SKM-1 (cell line): ENCODE results near the gene QRFP.
"Not testable (repeated sequence)": the region's sequence is repeated elsewhere in the genome, so short reads cannot be mapped to it uniquely, and the experiment has no call there.

Experiments
- DNase-seq: peaks from one replicate; lab custom pipeline; 2025; ENCODE audit not compliant: unreplicated experiment; lab: John Stamatoyannopoulos, UW

QRFP gene

DNA sequence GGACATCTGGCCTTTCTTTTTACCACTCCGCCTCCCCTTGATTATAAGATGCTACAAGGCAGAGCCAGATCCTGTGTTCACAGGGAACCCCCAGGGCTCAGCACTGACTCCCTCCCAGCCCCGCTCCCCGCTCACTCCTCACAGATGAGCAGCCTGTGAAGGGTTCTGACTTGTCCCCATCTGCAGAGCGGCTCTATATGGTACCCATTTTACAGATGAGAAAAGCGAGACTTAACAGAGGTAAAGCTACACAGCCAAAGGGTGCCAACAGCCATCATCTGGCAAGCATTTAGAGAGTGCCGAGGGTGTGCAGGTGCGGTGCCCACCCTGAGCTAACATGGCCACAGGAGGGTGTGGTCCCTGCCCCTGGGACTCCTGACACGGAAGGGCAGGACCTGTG, 23.6 kb upstream of the QRFP start:
- no peak for DNase-seq

DNA sequence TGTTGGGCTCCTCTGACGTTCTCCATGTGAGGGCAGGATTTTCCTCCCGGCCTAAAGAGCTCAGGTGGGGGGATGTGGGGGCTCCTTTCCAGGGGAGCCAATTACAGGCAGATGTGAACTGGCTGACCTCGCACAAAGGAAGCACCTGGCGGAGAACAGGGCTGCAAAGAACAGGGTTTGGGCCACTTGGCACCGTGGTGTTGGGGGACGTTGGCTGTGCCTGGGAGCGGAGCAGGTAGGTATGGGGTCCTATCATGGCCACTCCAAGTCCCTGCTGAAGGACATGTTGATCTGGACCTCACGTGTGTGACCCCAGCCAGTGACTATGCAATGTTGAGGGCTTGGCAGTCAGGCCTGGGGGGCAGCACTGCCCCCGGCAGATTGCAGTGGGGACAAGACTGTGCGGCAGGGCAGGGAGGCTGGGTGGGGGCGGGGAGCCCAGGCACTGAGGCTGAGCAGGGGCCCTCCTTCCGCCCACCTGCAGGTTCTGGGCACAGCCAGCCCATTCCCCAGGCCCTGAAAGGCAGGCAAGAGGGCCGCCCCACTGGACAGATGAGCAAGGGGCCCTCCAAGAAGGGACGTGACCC, 23.0 kb upstream of the QRFP start:
- DNase-seq: no peak

GRCh38 chr9:130918826-130919558, 22.4 kb upstream of the QRFP start:
- DNase-seq: no peak

- DNase-seq: no peak
These were observed 21.7 kb upstream of the QRFP start for GRCh38 chr9:130918101-130918825.

GRCh38 chr9:130917168-130917960, 20.8 kb upstream of the QRFP start:
- no peak for DNase-seq

DNA sequence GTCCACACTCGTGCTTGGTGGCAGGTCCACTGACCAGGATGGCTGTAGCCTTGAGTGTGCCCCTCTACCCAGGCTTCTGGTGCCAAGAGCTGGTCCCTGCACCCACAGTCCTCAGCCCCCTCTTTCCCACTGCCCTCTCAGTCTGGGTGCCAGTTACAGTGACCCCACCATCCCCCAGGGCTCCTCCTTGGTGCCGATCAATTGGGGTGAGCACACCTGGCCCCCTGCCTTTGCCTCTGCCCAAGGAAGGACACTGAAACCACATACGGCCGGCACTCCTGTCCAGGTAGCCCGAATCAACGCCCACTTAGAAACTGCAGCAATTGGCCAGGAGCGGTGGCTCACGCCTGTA, 18.5 kb upstream of the QRFP start:
- no peak for DNase-seq

GRCh38 chr9:130914417-130915095, 17.9 kb upstream of the QRFP start:
- no peak for DNase-seq

DNA sequence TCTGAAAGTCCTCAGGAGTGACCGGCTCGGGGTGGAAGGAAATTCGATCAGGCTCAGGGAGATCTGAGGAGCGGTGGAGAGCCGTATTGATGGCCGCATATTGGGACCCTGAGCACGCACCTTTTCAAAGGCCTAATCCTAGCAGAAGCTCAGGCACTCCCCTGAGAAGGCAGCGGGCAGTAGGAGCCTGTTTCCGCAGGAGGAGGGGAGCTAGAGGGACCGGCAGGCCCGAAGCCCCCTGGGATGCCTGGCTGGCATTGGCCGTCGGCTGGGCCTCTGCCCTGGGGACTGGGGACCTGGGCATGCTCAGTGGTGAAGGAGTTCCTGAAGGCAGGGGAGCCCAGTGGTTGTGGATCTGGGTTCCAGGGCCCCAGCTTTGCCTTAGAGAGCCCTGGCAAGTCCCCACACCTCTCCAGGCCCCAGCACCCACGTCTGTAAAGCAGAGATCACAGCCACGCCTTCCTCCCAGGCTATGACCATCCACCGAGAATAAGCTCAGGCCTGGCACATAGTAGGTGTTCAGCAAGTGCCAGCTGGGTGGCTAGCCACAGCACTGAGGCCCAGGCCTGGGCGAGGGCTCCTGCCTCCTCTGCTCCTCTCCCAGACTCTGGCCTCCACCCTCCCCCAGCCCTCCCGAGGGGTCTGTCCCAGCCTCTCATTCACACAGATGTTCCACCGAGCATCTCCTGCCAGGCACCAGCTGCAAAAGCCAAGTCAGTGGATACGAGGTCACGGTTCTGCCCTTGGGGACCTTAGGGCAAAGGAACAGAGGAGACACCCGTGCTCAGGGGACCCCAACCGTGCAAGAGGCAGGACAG, 17.2 kb upstream of the QRFP start:
- DNase-seq: no peak

GRCh38 chr9:130912932-130913598, 16.5 kb upstream of the QRFP start:
- no peak for DNase-seq

DNA sequence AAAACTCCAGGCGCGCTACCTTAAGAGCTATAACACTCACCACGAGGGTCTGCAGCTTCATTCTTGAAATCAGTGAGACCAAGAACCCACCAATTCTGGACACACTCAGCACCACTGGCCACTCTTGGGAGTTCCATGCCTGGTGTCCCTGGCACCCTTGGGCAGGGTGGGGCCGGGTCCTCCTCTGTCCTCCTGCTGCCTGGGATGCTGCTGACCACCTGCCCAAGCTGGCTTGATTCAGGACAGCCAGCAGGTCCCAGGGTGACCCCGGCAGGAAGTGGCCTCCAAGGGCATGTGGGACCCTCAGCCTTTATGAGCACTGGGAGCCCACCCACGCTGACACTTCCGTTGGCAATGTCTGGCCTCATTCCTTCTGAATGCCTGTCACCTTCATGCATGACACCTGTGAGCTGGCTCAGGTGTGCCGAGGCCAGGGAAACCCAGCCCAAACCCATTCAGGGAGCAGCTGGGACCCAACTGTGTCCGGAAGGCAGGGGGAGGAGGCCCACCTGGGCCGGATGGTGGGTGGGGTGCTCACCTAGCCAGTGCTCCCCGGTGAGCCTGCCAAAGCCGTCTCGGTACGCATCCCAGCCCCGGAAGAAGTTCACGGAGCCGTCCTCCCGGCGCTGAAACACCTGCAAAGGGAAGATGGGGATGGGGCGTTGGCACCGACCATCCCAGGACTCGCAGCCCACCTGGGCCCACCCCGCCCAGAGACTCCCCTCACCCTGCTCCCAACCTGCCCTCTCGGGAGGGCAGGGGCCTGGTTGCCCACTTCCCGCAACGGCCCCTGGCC, 14.8 kb upstream of the QRFP start:
- no peak for DNase-seq

DNA sequence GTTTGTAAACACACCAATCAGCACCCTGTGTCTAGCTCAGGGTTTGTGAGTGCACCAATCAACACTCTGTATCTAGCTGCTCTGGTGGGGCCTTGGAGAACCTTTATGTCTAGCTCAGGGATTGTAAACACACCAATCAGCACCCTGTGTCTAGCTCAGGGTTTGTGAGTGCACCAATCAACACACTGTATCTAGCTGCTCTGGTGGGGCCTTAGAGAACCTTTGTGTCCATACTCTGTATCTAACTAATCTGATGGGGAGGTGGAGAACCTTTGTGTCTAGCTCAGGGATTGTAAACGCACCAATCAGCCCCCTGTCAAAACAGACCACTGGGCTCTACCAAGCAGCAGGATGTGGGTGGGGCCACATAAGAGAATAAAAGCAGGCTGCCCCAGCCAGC, 14.1 kb upstream of the QRFP start:
- DNase-seq: not testable (repeated sequence)

GRCh38 chr9:130910041-130910440, 13.4 kb upstream of the QRFP start:
- not testable (repeated sequence) for DNase-seq

DNA sequence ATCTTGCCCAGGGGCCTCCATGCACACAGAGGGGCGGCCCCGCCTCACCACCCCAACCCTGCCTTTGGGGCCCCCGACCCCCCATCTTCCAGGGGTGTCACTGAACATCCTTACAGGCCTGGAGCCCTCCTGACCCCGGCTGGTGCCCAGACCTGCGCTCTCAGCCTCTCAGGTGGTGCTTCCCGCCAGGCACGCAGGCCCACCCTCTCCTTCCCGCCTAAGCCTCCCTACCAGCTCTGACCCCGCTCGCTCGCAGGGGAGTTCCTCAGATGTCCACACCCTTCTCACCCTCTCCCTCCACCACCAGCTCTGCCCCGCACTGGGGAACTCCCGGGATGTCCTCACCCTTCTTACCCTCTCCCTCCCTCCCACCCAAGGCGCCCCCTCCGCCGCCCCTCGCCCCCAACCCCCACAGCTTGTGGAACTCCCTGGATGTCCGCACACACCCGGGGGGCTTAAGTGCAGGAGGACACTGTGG, 12.3 kb upstream of the QRFP start:
- DNase-seq: no peak

DNA sequence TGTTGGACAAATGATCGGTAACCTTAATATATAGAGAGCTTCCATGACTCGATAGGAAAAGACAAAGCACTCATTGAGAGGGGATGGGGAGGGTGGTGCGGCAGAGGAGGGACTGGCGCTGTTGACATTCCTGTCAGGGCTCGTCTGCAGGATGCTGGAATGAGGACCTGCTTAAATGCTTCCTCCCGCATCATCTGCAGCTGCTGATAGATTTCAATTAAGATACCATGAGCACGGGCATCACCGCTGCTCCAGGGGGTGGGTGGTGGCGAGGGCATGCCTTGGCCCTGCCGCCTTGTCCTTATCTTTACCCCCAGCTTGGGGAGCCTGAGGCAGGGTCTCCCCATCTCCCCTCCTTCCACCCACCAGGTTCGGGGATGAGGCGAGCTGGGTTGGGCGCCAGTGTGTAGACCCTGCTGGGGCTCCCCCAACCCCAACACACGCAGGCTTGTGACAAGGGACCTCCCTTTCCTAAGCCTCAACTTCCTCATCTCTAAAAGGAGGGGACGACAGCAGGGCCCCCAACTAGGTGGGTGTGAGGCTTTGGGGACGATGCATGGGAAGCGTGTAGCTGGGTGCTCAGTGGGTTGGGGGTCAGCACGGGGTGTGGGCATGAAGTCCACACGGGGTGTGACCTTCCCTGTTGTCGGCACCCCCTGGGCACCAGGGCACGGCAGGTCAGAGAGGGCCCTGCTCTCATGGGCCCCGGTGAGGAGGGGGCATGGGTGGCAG, 11.7 kb upstream of the QRFP start:
- no peak for DNase-seq

GRCh38 chr9:130906735-130907416, 10.3 kb upstream of the QRFP start:
- DNase-seq: no peak

- DNase-seq: no peak
These were observed 9.5 kb upstream of the QRFP start for GRCh38 chr9:130905902-130906734.
